GM23248 (cell line): Measurements from ENCODE around the gene TRAK1. TPM values are rescaled to one million over a fixed set of nuclear protein-coding genes. Genes with fewer than 3 reads are reported as not detected.
A peak's percentile ranks its signal among the peaks of the same experiment; 100 is the strongest.

Experiments used
- DNase-seq: peaks from one replicate; pipeline ENCODE4 v3.0.0-alpha.2; 2015
- H2AFZ ChIP-seq: fragments of 200-600 bp; sonication (generic); 2 replicates; pipeline ENCODE4 v1.6.1; 2016; ENCODE audit warnings: antibody characterized with exemption
- H3F3A ChIP-seq: fragments of 200-600 bp; sonication (generic); 2 replicates; pipeline ENCODE4 v1.6.1; 2016; ENCODE audit warnings: mild to moderate bottlenecking, antibody characterized with exemption, mixed run types; ENCODE audit not compliant: insufficient read depth
- H3K27ac ChIP-seq: fragments of 200-600 bp; sonication (generic); 2 replicates; pipeline ENCODE4 v1.5.1; 2016; ENCODE audit warnings: mild to moderate bottlenecking
- H3K27me3 ChIP-seq: fragments of 200-600 bp; sonication (generic); replicated peaks from 2 replicates; pipeline ENCODE4 v1.6.1; 2016; ENCODE audit warnings: mild to moderate bottlenecking; ENCODE audit not compliant: insufficient read depth
- H3K36me3 ChIP-seq: fragments of 200-600 bp; sonication (generic); 2 replicates; pipeline ENCODE4 v1.6.1; 2016; ENCODE audit warnings: low read depth, mild to moderate bottlenecking
- H3K4me1 ChIP-seq: fragments of 200-600 bp; sonication (generic); 2 replicates; pipeline ENCODE4 v1.6.1; 2016; ENCODE audit warnings: mild to moderate bottlenecking; ENCODE audit not compliant: insufficient read depth
- H3K4me2 ChIP-seq: fragments of 200-600 bp; sonication (generic); one replicate; pipeline ENCODE4 v1.6.1; 2016; ENCODE audit warnings: mild to moderate bottlenecking; ENCODE audit not compliant: unreplicated experiment
- H3K4me3 ChIP-seq: fragments of 200-600 bp; sonication (generic); 2 replicates; pipeline ENCODE4 v1.5.1; 2016; ENCODE audit warnings: mild to moderate bottlenecking
- H3K79me2 ChIP-seq: fragments of 200-600 bp; sonication (generic); 2 replicates; pipeline ENCODE4 v1.6.1; 2016; ENCODE audit warnings: mild to moderate bottlenecking; ENCODE audit not compliant: insufficient read depth
- H3K9ac ChIP-seq: fragments of 200-600 bp; sonication (generic); 2 replicates; pipeline ENCODE4 v1.6.1; 2016; ENCODE audit warnings: mild to moderate bottlenecking
- H3K9me2 ChIP-seq: fragments of 200-600 bp; sonication (generic); 2 replicates; pipeline ENCODE4 v1.6.1; 2016; ENCODE audit warnings: mixed run types, mild to moderate bottlenecking, moderate library complexity; ENCODE audit not compliant: insufficient read depth
- H3K9me3 ChIP-seq: fragments of 200-600 bp; sonication (generic); one replicate; pipeline ENCODE4 v1.6.1; 2017; ENCODE audit warnings: low read depth
- H4K20me1 ChIP-seq: fragments of 200-600 bp; sonication (generic); 2 replicates; pipeline ENCODE4 v1.6.0; 2016; ENCODE audit not compliant: insufficient read depth
- EZH2 ChIP-seq: fragments of 200-600 bp; sonication (generic); IDR thresholded peaks from 2 replicates; pipeline ENCODE4 v1.6.1; 2018; ENCODE audit warnings: antibody characterized with exemption, mild to moderate bottlenecking; ENCODE audit not compliant: insufficient read depth, poor library complexity, severe bottlenecking
- EZH2phosphoT487 ChIP-seq: fragments of 200-600 bp; sonication (generic); IDR thresholded peaks from 2 replicates; pipeline ENCODE4 v1.6.1; 2018; ENCODE audit warnings: antibody characterized with exemption, moderate library complexity, mild to moderate bottlenecking, low read depth; ENCODE audit not compliant: insufficient read depth
- WGBS, 2 experiments: methylation state at CpG; one replicate each; pipeline ENCODE4 v1.1.6; 2015 to 2017; ENCODE audit warnings: low lambda C conversion rate in 2 of 2, low coverage in 1 of 2; ENCODE audit errors: missing lambda C conversion rate in 2 of 2; 5-methylcytosine and 5-hydroxymethylcytosine counted together
- in situ Hi-C: fragments of 300-500 bp; cut with MboI; formaldehyde crosslinking; loops from 2 replicates; pipeline ENCODE4 v1.15.0; 2020
- polyA plus RNA-seq: library from polyadenylated mRNA; unstranded; fragments of >200 nt; fragmentation: Nextera tagmentation; extraction: Ambion mirVana; gene quantifications from 2 replicates; pipeline ENCODE4 v1.2.1, GENCODE V29; 2016
- total RNA-seq: library from RNA; depleted of rRNA; stranded (reverse); fragments of >200 nt; shearing (Covaris generic); gene quantifications from 2 replicates; pipeline ENCODE4 v1.2.3, GENCODE V29; 2014

Gene TRAK1
- total and polyA plus RNA-seq, 2 experiments from 2014 or later = 13.6 to 51.0 TPM

- Histone ChIP-seq H3K27me3 (no peaks in the 10 kb centered on the region), H3K4me2 (no peak overlapping the region), H3K36me3 (no peaks in the 10 kb centered on the region), H3K9ac (no peak overlapping the region), H2AFZ (no peak overlapping the region), H3K9me2 (no peaks in the 10 kb centered on the region), H3K79me2 (peaks cover 88% of the 10 kb centered on the region), H3F3A (peaks cover 45% of the 10 kb centered on the region), H4K20me1 (no peaks in the 10 kb centered on the region), H3K9me3 (no peaks in the 10 kb centered on the region), H3K27ac (no peak overlapping the region), H3K4me3 (no peak overlapping the region), H3K4me1 (peaks cover 49% of the 10 kb centered on the region)
- WGBS, 2 experiments = 96% methylated on average over 2 of the region's 2 CpGs
- DNase-seq = no peak
- TF ChIP-seq EZH2 (no peak), EZH2phosphoT487 (no peak)
- in situ Hi-C loops = no loop called here
These were observed 34.3 kb upstream of the TRAK1 start for GRCh38 chr3:42056840-42057239.

DNA sequence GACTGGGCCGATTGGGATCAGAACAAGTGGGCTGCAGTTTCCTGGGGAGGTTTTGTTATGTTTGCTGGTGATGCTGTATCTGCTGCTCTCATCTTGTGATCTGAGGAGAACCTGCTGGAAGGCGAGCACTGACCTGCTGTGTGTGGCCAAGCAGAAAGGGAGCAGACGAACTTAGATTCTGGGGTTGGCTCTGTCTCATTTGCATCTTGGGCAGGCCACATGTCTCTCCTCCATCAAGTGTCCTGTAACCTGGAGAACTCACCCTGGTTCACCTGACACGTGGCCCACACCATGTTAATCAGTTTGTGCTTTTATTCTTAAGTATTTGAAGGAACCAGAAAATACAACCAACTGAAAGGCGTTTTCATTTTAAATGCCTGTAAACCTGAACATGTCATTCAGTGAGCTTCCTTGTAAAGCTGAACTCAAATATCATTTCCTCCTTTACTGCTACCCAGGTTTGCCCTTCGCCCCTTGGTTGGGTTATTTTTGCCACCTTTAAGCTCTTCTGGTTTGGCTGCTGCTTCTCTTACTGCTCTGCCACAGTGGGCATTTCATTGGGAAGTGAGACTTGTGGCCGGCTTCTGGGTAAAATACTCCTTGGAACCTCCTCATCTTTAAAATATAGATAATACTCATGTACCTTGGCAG lies 33.5 kb upstream of the TRAK1 start:
- in situ Hi-C loops = no loop called here
- no peak for TF ChIP-seq EZH2phosphoT487
- no peak for TF ChIP-seq EZH2
- no peaks in the 10 kb centered on the region for H4K20me1 ChIP-seq
- DNase-seq = no peak
- H3K36me3 ChIP-seq = no peaks in the 10 kb centered on the region
- no peak overlapping the region for H2AFZ ChIP-seq
- H3K4me1 ChIP-seq = peaks cover 49% of the 10 kb centered on the region
- 91 to 93% methylated on average over 7 of the region's 7 CpGs for WGBS, 2 experiments
- H3K9me2 ChIP-seq = no peaks in the 10 kb centered on the region
- H3K9me3 ChIP-seq = no peaks in the 10 kb centered on the region
- no peak overlapping the region for H3K27ac ChIP-seq
- H3F3A ChIP-seq = peaks cover 47% of the 10 kb centered on the region
- H3K4me3 ChIP-seq = no peak overlapping the region
- no peak overlapping the region for H3K4me2 ChIP-seq
- H3K27me3 ChIP-seq = no peaks in the 10 kb centered on the region
- H3K9ac ChIP-seq = no peak overlapping the region
- peaks cover 85% of the 10 kb centered on the region for H3K79me2 ChIP-seq

DNA sequence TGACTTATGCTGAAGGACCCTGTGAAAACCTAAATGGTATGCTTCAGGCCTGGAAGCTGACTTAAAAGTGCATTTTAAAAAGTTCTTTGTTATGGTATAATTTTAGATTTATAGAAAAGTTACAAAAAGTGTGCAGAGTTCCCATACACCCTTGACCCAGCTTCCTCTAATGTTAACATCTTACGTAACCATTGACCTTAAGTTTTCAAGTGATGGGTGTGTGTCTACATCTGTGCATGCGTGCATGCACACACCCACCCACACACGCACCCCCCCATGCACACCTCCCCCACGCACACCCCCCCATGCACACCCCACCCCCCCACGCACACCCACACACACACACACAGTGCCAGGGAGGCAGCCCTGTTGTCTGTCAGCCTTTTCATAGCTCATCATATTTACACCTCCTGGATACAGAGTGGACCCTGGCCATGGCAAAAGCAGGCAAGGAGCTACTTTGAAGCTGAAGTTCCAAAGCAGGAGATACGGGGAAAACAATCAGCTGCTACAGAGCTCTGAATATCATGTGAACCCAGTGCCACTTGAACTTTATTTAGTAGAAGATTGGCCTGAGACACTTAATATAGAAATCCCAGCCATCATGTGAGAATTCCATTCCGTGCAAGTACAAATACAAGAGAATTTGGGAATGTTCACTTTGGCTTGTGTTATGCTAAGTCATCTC lies 30.0 kb upstream of the TRAK1 start:
- in situ Hi-C loops = no loop called here
- no peak for DNase-seq
- Histone ChIP-seq H3K9ac (peak overlapping the region; percentile 78), H3K4me2 (peak overlapping the region; percentile 69), H3K27ac (peak overlapping the region; percentile 100), H4K20me1 (no peaks in the 10 kb centered on the region), H3K9me3 (no peaks in the 10 kb centered on the region), H3K36me3 (no peaks in the 10 kb centered on the region), H3K4me3 (peak overlapping the region; percentile 41; the same call in 1 of the 2 replicates), H3K9me2 (no peaks in the 10 kb centered on the region), H3F3A (peaks cover 44% of the 10 kb centered on the region), H3K27me3 (no peaks in the 10 kb centered on the region), H3K79me2 (peaks cover 79% of the 10 kb centered on the region), H2AFZ (no peak overlapping the region), H3K4me1 (peaks cover 45% of the 10 kb centered on the region)
- WGBS, 2 experiments = 10 to 14% methylated on average over 5 to 7 of the region's 7 CpGs
- no peak for TF ChIP-seq EZH2
- TF ChIP-seq EZH2phosphoT487 = no peak

GRCh38 chr3:42061713-42062380 lies 29.3 kb upstream of the TRAK1 start:
- 1 to 4% methylated on average over 6 of the region's 6 CpGs for WGBS, 2 experiments
- no peaks in the 10 kb centered on the region for H3K36me3 ChIP-seq
- peak overlapping the region; percentile 41 for H3K4me3 ChIP-seq
- H3K9ac ChIP-seq = peak overlapping the region; percentile 78
- H3K9me3 ChIP-seq = no peaks in the 10 kb centered on the region
- no peak for TF ChIP-seq EZH2
- TF ChIP-seq EZH2phosphoT487 = no peak
- no peaks in the 10 kb centered on the region for H4K20me1 ChIP-seq
- no peaks in the 10 kb centered on the region for H3K9me2 ChIP-seq
- H3K4me2 ChIP-seq = peak overlapping the region; percentile 69
- peaks cover 48% of the 10 kb centered on the region for H3F3A ChIP-seq
- H3K79me2 ChIP-seq = peaks cover 79% of the 10 kb centered on the region
- H3K4me1 ChIP-seq = peaks cover 52% of the 10 kb centered on the region
- H2AFZ ChIP-seq = no peak overlapping the region
- H3K27me3 ChIP-seq = no peaks in the 10 kb centered on the region
- in situ Hi-C loops = no loop called here
- peak overlapping the region; percentile 100 for H3K27ac ChIP-seq
- peak; percentile 98 for DNase-seq
